Left lung (tissue), 10 donors: ENCODE results near the gene GAREM1. TPM values are rescaled to one million over a fixed set of nuclear protein-coding genes. Genes with fewer than 3 reads are reported as not detected.

Source experiments
- ATAC-seq: fragments of 200-7000 bp; cut with Tn5 transposase; one replicate; pipeline ENCODE4 v1.9.1; 2020; ENCODE audit warnings: moderate library complexity
- DNase-seq, 4 donors: peaks; one replicate each; pipeline ENCODE4 v3.0.0-alpha.2; 2013 to 2020
- H3K27ac ChIP-seq, 2 donors: fragments of 200-600 bp; sonication (generic) in 1 of 2; one replicate each; pipeline versions ENCODE4 v1.5.0 to v1.8.0; 2020 to 2021
- H3K27me3 ChIP-seq, 2 donors: fragments of 200-600 bp; sonication (generic) in 1 of 2; one replicate each; pipeline versions ENCODE4 v1.5.0 to v1.8.0; 2020 to 2021
- H3K36me3 ChIP-seq, 2 donors: fragments of 200-600 bp; sonication (generic) in 1 of 2; one replicate each; pipeline versions ENCODE4 v1.5.0 to v1.8.0; 2020 to 2021
- H3K4me1 ChIP-seq, 2 donors: fragments of 200-600 bp; one replicate each; pipeline ENCODE4 v1.8.0; 2021
- H3K4me3 ChIP-seq, 2 donors: fragments of 200-600 bp; sonication (generic) in 1 of 2; one replicate each; pipeline versions ENCODE4 v1.5.0 to v1.8.0; 2020 to 2021; ENCODE audit warnings: mild to moderate bottlenecking in 1 of 2
- H3K9me3 ChIP-seq, 2 donors: fragments of 200-600 bp; sonication (generic) in 1 of 2; one replicate each; pipeline versions ENCODE4 v1.5.0 to v1.8.0; 2020 to 2021
- intact Hi-C, 2 donors: fragments of 100-400 bp; cut with DNase I; formaldehyde crosslinking; loops; one replicate each; pipeline versions ENCODE4 v1.11.2 to v1.14.2; 2022
- polyA plus RNA-seq, 6 donors: library from polyadenylated mRNA; unstranded; fragments of 120-200 nt; gene quantifications; one replicate each; pipeline ENCODE4 v1.2.1, GENCODE V29; 2013; ENCODE audit not compliant: insufficient read length in 6 of 6
- total RNA-seq, 2 donors: library from RNA; stranded (reverse); fragmentation: NEBNext Ultra II Directional; extraction: Animal tissue kit (Norgen Biotek cat#: 25700); gene quantifications; one replicate each; pipeline ENCODE4 v1.2.1, GENCODE V29; 2021
- TF ChIP-seq, protein P1 (sequence below), 2 donors: fragments of 200-600 bp; sonication (generic) in 1 of 2; IDR thresholded peaks; one replicate each; pipeline versions ENCODE4 v1.5.0 to v1.8.0; 2021; ENCODE audit warnings: antibody characterized with exemption in 2 of 2
- donor health status: DM: no; HTN: yes; CAD: no.
- donor health status: DM: no; HTN: no; CAD: no.

The GAREM1 gene
- total and polyA plus RNA-seq, 8 donors = 10.3 to 20.2 (median 13.1) TPM

- H3K9me3 ChIP-seq = no peaks in the 10 kb centered on the region
- no peaks in the 10 kb centered on the region for H3K4me1 ChIP-seq
- H3K27me3 ChIP-seq = no peaks in the 10 kb centered on the region
- H3K36me3 ChIP-seq = peaks cover 0 to 5% of the 10 kb centered on the region in 2 donors
- TF ChIP-seq, protein P1, sequence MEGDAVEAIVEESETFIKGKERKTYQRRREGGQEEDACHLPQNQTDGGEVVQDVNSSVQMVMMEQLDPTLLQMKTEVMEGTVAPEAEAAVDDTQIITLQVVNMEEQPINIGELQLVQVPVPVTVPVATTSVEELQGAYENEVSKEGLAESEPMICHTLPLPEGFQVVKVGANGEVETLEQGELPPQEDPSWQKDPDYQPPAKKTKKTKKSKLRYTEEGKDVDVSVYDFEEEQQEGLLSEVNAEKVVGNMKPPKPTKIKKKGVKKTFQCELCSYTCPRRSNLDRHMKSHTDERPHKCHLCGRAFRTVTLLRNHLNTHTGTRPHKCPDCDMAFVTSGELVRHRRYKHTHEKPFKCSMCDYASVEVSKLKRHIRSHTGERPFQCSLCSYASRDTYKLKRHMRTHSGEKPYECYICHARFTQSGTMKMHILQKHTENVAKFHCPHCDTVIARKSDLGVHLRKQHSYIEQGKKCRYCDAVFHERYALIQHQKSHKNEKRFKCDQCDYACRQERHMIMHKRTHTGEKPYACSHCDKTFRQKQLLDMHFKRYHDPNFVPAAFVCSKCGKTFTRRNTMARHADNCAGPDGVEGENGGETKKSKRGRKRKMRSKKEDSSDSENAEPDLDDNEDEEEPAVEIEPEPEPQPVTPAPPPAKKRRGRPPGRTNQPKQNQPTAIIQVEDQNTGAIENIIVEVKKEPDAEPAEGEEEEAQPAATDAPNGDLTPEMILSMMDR (IDR thresholded peaks at IDR 0.05) = no peak
- DNase-seq (no peak), ATAC-seq (no peak)
- no peak overlapping the region for H3K27ac ChIP-seq
- H3K4me3 ChIP-seq = no peak overlapping the region
- intact Hi-C loops = no loop called here
Measured at GRCh38 chr18:32287249-32287648, 183.4 kb downstream of the GAREM1 start.

DNA sequence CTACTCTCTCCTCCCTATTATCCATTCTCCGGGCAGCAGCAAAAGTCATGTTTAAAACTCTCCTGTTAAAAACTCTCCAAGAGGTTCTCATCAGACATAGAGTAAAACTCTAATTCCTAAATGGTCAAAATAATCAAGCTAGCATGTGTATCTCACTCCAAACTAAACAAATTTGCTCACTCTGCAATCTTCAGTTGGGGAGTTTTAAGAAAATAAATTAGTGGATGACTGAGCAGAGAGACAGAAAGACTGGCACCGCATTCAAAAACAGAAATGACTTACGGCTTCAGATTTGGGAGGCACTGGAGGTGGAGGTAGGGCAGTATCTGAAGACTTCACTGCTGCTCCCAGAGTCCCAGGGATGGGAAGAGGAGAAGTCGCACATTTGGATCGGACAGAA, 183.9 kb downstream of the GAREM1 start:
- no peaks in the 10 kb centered on the region for H3K9me3 ChIP-seq
- peaks cover 0 to 5% of the 10 kb centered on the region in 2 donors for H3K36me3 ChIP-seq
- no peaks in the 10 kb centered on the region for H3K27me3 ChIP-seq
- ATAC-seq = no peak
- TF ChIP-seq, protein P1 (IDR thresholded peaks at IDR 0.05) = no peak
- H3K4me3 ChIP-seq = no peak overlapping the region
- no peaks in the 10 kb centered on the region for H3K4me1 ChIP-seq
- intact Hi-C loops = no loop called here
- no peak for DNase-seq
- no peak overlapping the region for H3K27ac ChIP-seq

DNA sequence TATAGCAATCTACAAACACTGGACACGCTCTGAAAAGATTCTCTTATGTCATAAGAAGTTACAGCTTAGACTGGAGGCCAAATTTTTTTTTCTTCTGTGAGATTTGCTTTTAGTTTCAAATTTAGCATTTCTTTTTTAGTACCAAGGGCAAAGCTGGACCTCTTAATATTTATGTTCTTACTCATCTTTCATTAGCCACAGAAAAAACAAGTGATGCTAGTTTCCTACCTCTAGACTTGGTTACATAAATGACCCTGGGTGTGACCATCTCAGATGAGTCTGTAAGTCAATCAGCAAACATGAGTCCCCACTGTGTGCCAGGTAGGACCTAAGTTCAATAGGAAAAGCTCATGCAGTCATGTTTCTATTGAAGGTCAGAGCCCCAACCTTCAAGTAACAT, 186.4 kb downstream of the GAREM1 start:
- intact Hi-C loops = no loop called here
- TF ChIP-seq, protein P1 (IDR thresholded peaks at IDR 0.05) = no peak
- no peak for ATAC-seq

DNA sequence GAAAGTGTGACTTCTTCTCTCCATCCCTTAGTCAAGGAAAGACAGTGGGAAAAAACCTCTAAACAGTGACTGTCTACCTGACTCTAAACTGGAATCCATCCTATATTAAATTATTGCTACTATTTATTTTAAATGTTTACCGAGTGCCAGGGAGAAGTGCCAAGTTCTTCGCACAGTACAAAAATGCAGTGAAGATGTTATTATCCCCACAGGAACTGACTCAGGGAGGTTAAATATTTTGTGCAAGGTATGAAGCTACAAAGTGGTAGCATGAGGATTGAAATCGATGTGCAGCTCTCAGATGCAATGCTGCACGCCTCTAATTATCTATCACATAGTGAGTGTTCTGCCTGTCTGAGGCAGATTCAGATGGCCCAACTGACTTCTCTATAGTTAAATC, 189.8 kb downstream of the GAREM1 start:
- Histone ChIP-seq H3K4me1 (no peaks in the 10 kb centered on the region), H3K27me3 (no peaks in the 10 kb centered on the region), H3K27ac (no peak overlapping the region), H3K36me3 (no peaks in the 10 kb centered on the region), H3K9me3 (no peaks in the 10 kb centered on the region), H3K4me3 (no peak overlapping the region)
- TF ChIP-seq, protein P1 (IDR thresholded peaks at IDR 0.05) = no peak
- DNase-seq (no peak), ATAC-seq (no peak)
- intact Hi-C loops = no loop called here

More for the DNA sequence above, 186.4 kb downstream of the GAREM1 start:
- H3K27ac ChIP-seq = no peak overlapping the region
- no peaks in the 10 kb centered on the region for H3K4me1 ChIP-seq
- no peaks in the 10 kb centered on the region for H3K27me3 ChIP-seq
- DNase-seq = no peak
- peaks cover 0 to 5% of the 10 kb centered on the region in 2 donors for H3K36me3 ChIP-seq
- no peaks in the 10 kb centered on the region for H3K9me3 ChIP-seq
- H3K4me3 ChIP-seq = no peak overlapping the region

GRCh38 chr18:32280188-32280783, 190.4 kb downstream of the GAREM1 start:
- H3K4me3 ChIP-seq = no peak overlapping the region
- H3K9me3 ChIP-seq = no peaks in the 10 kb centered on the region
- no peak overlapping the region for H3K27ac ChIP-seq
- H3K36me3 ChIP-seq = no peaks in the 10 kb centered on the region
- intact Hi-C loops = no loop called here
- ATAC-seq = no peak
- TF ChIP-seq, protein P1 (IDR thresholded peaks at IDR 0.05) = no peak
- no peaks in the 10 kb centered on the region for H3K4me1 ChIP-seq
- no peak for DNase-seq
- no peaks in the 10 kb centered on the region for H3K27me3 ChIP-seq
